AG09319 (cell line): Measurements from ENCODE around the gene SPATA3.

Source experiments
- DNase-seq: peaks from one replicate; pipeline ENCODE4 v3.0.0-alpha.2; 2010; ENCODE audit warnings: low read depth; ENCODE audit errors: extremely low read depth
- TF ChIP-seq, protein P1 (sequence below): IDR thresholded peaks from 2 replicates; pipeline ENCODE4 v1.5.1; 2011; ENCODE audit warnings: low read depth, mild to moderate bottlenecking, inconsistent platforms, low read length, moderate library complexity

The SPATA3 gene

DNA sequence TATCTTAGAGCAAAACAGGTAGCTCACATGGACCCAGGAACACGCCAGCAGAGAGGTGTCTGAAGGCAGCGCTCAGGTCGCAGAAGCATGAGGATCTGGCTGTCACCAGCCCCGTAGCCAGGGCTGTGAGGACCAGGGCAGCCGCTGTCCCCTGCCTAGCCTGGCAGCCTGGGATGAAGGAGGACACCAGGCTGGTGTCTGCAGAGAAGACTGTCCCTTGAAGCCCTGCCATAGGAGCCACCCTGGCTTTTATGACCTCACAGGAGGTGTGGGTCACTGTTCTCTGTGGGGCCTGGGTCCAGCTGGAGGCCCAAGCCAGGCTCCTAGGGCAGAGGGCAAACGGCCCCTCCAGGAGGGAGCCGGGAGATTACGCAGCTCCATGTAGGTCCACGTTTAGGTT, at the start of gene SPATA3:
SPATA3 (plus strand) TSS at position 301 of the 400 bp plus-strand sequence. CDS start 113 bp downstream, outside the sequence.
- DNase-seq = no peak
- TF ChIP-seq, protein P1, sequence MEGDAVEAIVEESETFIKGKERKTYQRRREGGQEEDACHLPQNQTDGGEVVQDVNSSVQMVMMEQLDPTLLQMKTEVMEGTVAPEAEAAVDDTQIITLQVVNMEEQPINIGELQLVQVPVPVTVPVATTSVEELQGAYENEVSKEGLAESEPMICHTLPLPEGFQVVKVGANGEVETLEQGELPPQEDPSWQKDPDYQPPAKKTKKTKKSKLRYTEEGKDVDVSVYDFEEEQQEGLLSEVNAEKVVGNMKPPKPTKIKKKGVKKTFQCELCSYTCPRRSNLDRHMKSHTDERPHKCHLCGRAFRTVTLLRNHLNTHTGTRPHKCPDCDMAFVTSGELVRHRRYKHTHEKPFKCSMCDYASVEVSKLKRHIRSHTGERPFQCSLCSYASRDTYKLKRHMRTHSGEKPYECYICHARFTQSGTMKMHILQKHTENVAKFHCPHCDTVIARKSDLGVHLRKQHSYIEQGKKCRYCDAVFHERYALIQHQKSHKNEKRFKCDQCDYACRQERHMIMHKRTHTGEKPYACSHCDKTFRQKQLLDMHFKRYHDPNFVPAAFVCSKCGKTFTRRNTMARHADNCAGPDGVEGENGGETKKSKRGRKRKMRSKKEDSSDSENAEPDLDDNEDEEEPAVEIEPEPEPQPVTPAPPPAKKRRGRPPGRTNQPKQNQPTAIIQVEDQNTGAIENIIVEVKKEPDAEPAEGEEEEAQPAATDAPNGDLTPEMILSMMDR = no peak

DNA sequence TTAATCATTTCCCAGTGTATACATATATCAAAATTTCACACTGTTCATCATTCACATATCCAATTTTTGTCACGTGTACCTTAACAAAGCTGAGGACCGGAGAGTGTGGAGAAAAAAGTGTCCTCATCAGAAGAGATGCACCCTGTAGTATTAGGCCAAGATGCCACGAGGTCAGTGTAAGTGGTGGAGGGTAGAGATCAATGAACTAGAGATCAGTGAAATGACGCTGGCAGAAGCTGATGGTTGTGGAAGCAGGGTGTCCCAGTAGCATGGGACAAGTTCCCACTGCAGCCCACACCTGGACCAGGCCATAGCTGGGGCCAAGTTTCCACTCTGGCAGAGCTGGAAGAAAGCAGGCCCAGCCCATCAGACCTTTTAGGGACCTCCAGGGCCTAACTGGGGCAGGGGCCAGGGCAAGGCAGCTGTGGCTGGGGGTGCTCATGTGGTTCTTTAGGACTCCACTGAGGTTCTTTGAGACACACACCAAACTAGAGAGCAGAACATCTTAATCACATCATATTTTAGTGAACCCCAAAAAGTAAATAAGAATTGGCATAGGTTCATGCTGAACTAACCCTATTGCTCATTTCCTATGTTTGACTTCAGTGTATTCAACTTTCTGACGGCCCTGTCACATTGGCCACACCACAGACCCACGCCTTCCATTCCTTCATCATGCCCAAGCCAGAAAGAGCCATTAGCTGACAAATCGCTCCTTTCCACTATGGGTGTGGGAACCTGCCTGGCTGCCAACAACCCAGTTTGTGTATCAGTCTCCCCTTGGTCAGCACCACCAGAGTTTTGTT, 49.3 kb upstream of the SPATA3 start:
- no peak for DNase-seq
- TF ChIP-seq, protein P1 = no peak

DNA sequence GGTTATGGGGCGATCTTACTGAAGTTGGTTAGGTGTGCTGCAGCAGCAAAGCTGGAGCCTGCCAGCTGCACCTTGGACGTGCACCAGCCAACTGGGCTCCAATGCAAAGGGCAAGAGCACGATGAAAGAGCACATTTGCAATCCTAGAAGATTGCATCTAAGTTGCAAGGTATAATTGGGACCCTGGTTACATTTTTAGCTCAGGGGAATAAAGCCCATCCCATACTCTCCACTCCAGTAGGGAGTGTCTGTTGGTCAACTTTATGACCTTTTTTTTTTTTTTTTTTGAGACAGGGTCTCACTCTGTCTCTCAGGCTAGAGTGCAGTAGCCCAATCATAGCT, 48.7 kb upstream of the SPATA3 start:
- no peak for DNase-seq
- TF ChIP-seq, protein P1 = no peak

DNA sequence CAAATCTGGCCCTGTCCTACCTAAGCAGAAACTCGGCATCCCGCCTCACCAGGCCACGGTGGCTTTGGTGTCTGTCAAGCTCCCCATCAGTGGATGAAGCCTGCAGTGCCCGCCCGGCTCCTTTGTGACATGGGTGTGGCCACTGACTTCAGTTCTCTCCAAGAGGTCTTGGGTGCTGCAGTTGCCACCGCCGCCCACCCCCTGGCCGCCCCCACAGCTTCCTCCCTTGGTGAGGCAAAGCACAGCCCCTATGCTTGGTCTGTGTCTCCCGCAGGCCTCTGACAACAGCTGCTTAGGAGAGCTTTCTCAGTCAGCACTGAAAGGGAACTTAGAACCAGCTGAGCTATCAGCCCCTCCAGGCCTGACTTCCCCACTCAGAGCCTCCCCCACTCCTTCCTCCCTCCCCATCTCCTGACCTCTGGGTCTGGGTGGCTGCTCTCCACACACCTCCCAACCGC, 48.0 kb upstream of the SPATA3 start:
- DNase-seq = no peak
- TF ChIP-seq, protein P1 = no peak

DNA sequence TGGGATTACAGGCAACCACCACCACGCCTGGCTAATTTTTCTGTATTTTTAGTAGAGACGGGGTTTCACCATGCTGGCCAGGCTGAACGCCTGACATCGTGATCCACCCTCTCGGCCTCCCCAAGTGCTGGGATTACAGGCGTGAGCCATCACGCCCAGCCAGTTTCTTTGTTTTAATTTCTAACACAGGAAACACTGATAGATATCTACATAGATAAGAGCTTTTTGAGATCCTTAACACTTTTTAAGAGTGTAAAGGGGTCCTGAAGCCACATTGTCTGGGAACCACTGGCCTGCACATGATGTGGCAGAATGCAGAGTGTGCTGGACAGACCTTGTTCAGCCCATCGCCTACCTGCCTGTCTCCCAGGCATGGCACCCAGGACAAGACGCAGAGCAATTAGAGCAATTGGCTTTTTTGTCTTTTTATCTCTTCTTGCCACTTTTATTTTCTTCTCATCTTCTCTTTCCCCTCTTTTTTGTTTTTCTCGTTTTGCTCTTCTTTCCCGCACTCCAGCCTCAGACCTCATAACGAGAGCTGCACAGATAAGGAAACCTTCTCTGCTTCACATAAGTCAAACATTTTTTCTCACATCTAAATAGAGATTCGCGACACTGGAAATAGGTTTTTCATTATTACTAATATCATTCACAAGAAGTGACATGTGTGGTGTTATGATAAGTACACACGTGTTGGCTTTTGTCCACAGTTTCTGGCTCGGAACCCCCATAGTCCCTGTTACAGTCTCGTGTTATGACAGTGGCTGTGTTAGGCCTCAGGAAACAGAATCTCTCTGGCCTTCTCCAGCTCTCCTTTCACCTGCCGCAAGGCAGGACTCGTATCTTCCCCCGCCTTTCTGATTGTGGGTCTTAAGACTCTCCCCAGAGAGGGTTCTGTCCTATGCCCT, 45.7 kb upstream of the SPATA3 start:
- no peak for DNase-seq
- TF ChIP-seq, protein P1 = no peak

DNA sequence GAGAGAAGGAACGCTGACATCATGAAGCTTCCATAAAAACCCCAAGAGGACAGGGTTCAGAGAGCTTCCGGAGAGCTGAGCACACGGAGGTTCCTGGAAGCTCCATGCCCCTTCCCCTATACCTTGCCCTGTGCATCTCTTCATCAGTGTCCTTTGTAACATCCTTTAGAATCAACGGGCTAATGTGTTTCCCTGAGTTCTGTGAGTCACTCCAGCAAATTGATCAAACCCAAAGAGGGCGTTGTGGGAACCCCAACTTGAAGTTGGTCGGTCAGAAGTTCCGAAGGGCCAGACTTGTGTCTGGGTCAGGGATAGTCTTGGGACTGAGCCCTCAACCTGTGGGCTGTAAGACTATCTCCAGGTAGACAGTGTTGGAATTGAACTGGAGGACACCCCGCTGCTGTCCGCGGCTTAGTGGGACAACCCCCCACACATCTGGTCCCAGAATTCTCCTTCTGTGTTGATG, 45.0 kb upstream of the SPATA3 start:
- no peak for DNase-seq
- TF ChIP-seq, protein P1 = no peak

DNA sequence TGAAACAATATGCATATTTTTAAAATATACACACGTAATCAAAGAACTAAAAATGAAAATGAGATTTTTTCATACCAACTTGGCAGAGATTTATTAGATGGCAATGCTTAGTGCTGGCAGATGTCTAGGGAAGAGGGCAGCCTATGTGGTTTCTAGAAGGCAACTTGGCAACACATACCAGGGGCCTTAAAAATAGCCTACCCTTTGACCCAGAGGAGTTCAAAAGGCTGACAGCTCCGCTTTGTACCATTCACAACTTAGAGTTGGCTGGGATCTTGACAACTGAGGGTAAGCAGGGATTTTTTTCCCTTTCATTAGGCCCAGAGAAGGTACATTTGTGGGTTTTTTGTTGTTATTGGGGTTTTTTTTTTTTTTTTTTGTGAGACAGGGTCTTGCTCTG, 44.5 kb upstream of the SPATA3 start:
- TF ChIP-seq, protein P1 = no peak
- no peak for DNase-seq
